Effector memory CD8-positive, alpha-beta T cell (primary cell): Measurements from ENCODE around the gene ZFC3H1.
"Not testable (repeated sequence)": the region's sequence is repeated elsewhere in the genome, so short reads cannot be mapped to it uniquely, and the experiment has no call there.

Source experiments
- ATAC-seq: fragments of 150-1000 bp; cut with Tn5 transposase; replicated peaks from 2 replicates; pipeline ENCODE4 v1.10.0; 2021; ENCODE audit warnings: mild to moderate bottlenecking, moderate library complexity
- DNase-seq, 3 experiments: peaks; one replicate each; pipeline ENCODE4 v3.0.0; 2021
- H3K27ac Mint-ChIP-seq, 2 donors: one replicate each; pipeline ENCODE4 v1.8.0; 2022; ENCODE audit warnings: mild to moderate bottlenecking in 2 of 2, mixed read lengths in 2 of 2, moderate library complexity in 2 of 2
- H3K27me3 Mint-ChIP-seq, 2 donors: one replicate each; pipeline ENCODE4 v1.8.0; 2022; ENCODE audit warnings: mixed read lengths in 2 of 2
- H3K36me3 Mint-ChIP-seq: one replicate; pipeline ENCODE4 v1.8.0; 2022; ENCODE audit warnings: mild to moderate bottlenecking, moderate library complexity, mixed read lengths; ENCODE audit not compliant: insufficient read depth
- H3K4me1 Mint-ChIP-seq, 2 donors: one replicate each; pipeline ENCODE4 v1.8.0; 2022; ENCODE audit warnings: low read depth in 2 of 2, mixed read lengths in 2 of 2
- H3K4me3 Mint-ChIP-seq, 2 donors: one replicate each; pipeline ENCODE4 v1.8.0; 2022; ENCODE audit warnings: mild to moderate bottlenecking in 2 of 2, mixed read lengths in 2 of 2, moderate library complexity in 2 of 2
- H3K9me3 Mint-ChIP-seq, 2 donors: one replicate each; pipeline ENCODE4 v1.8.0; 2022; ENCODE audit warnings: mixed read lengths in 2 of 2
- total RNA-seq, 9 experiments: gene quantifications; one replicate each; lab custom pipeline; 2026; lab: John Stamatoyannopoulos, UW

The ZFC3H1 gene
- 81.0 to 273 (median 118) reads per million in 9 experiments for total RNA-seq

GRCh38 chr12:71663561-71664410, at the start of gene ZFC3H1, which contains the start of gene THAP2:
Gene ZFC3H1, minus strand, starts transcription at chr12:71663848. Its CDS starts 238 bp downstream, at chr12:71663610.
Gene THAP2, plus strand, starts transcription at chr12:71664301. Its CDS starts 209 bp downstream, at chr12:71664510.
- peak; percentile 74 for ATAC-seq
- Mint-ChIP-seq H3K4me3 (peak within 1 kb of the TSS; percentile 99 to 100), H3K9me3 (no peaks in the 10 kb centered on the region), H3K27ac (peak within 1 kb of the TSS; percentile 100), H3K36me3 (peaks cover 33% of the 10 kb centered on the region), H3K27me3 (no peaks in the 10 kb centered on the region), H3K4me1 (peaks cover 21 to 50% of the 10 kb centered on the region in 2 donors)
- peak; percentile 85 to 88 (median 87) for DNase-seq

GRCh38 chr12:71710276-71711125, 46.9 kb upstream of the ZFC3H1 start:
- no peak for ATAC-seq
- DNase-seq = no peak
- no peaks in the 10 kb centered on the region for H3K36me3 Mint-ChIP-seq
- H3K4me1 Mint-ChIP-seq = peaks cover 2 to 8% of the 10 kb centered on the region in 2 donors
- no peak overlapping the region for H3K27ac Mint-ChIP-seq
- H3K9me3 Mint-ChIP-seq = peaks cover 2 to 26% of the 10 kb centered on the region in 2 donors
- H3K27me3 Mint-ChIP-seq = peaks cover 0 to 27% of the 10 kb centered on the region in 2 donors
- no peak overlapping the region for H3K4me3 Mint-ChIP-seq

- peaks cover 5% of the 10 kb centered on the region for H3K36me3 Mint-ChIP-seq
- ATAC-seq (no peak), DNase-seq (no peak)
- peaks cover 2 to 20% of the 10 kb centered on the region in 2 donors for H3K9me3 Mint-ChIP-seq
- no peak overlapping the region for H3K27ac Mint-ChIP-seq
- no peak overlapping the region for H3K4me3 Mint-ChIP-seq
- H3K27me3 Mint-ChIP-seq = peaks cover 0 to 23% of the 10 kb centered on the region in 2 donors
- peaks cover 2 to 8% of the 10 kb centered on the region in 2 donors for H3K4me1 Mint-ChIP-seq
These were observed 45.0 kb upstream of the ZFC3H1 start for GRCh38 chr12:71708658-71709057.

GRCh38 chr12:71704920-71705319, 41.3 kb upstream of the ZFC3H1 start:
- Mint-ChIP-seq H3K9me3 (no peaks in the 10 kb centered on the region), H3K4me1 (peaks cover 2 to 8% of the 10 kb centered on the region in 2 donors), H3K4me3 (no peak overlapping the region), H3K36me3 (peaks cover 17% of the 10 kb centered on the region), H3K27me3 (no peaks in the 10 kb centered on the region), H3K27ac (no peak overlapping the region)
- no peak for ATAC-seq
- DNase-seq = no peak

GRCh38 chr12:71703206-71703605, 39.6 kb upstream of the ZFC3H1 start:
- Mint-ChIP-seq H3K4me3 (no peak overlapping the region), H3K27me3 (no peaks in the 10 kb centered on the region), H3K27ac (peak overlapping the region in 1 of 2 donors; percentile 15), H3K4me1 (peaks cover 2 to 7% of the 10 kb centered on the region in 2 donors), H3K36me3 (peaks cover 24% of the 10 kb centered on the region), H3K9me3 (no peaks in the 10 kb centered on the region)
- no peak for DNase-seq
- ATAC-seq = no peak

GRCh38 chr12:71702590-71702989, 38.9 kb upstream of the ZFC3H1 start:
- DNase-seq = no peak
- peaks cover 28% of the 10 kb centered on the region for H3K36me3 Mint-ChIP-seq

GRCh38 chr12:71702181-71702580, 38.5 kb upstream of the ZFC3H1 start:
- H3K4me3 Mint-ChIP-seq, H3K27me3 Mint-ChIP-seq, DNase-seq, ATAC-seq, H3K9me3 Mint-ChIP-seq, H3K4me1 Mint-ChIP-seq: not testable (repeated sequence)
- H3K27ac Mint-ChIP-seq = peak overlapping the region in 1 of 2 donors; percentile 47
- peaks cover 32% of the 10 kb centered on the region for H3K36me3 Mint-ChIP-seq

More at GRCh38 chr12:71702590-71702989, 38.9 kb upstream of the ZFC3H1 start:
- Mint-ChIP-seq H3K27me3 (no peaks in the 10 kb centered on the region), H3K4me3 (no peak overlapping the region), H3K27ac (no peak overlapping the region), H3K9me3 (no peaks in the 10 kb centered on the region), H3K4me1 (peaks cover 0 to under 1% of the 10 kb centered on the region in 2 donors)
- ATAC-seq = no peak

- no peak for DNase-seq
- peaks cover 34% of the 10 kb centered on the region for H3K36me3 Mint-ChIP-seq
- H3K27me3 Mint-ChIP-seq = no peaks in the 10 kb centered on the region
- H3K9me3 Mint-ChIP-seq = no peaks in the 10 kb centered on the region
- no peak overlapping the region for H3K27ac Mint-ChIP-seq
- peaks cover 3 to 7% of the 10 kb centered on the region in 2 donors for H3K4me1 Mint-ChIP-seq
- no peak overlapping the region for H3K4me3 Mint-ChIP-seq
- no peak for ATAC-seq
These were observed 32.1 kb upstream of the ZFC3H1 start for GRCh38 chr12:71695782-71696181.

GRCh38 chr12:71694099-71694820, 30.6 kb upstream of the ZFC3H1 start:
- Mint-ChIP-seq H3K9me3 (no peaks in the 10 kb centered on the region), H3K4me3 (no peak overlapping the region), H3K36me3 (peaks cover 25% of the 10 kb centered on the region), H3K27me3 (no peaks in the 10 kb centered on the region), H3K4me1 (peaks cover 3 to 7% of the 10 kb centered on the region in 2 donors), H3K27ac (peak overlapping the region in 1 of 2 donors; percentile 9)
- ATAC-seq (no peak), DNase-seq (no peak)

GRCh38 chr12:71693651-71694050, 30.0 kb upstream of the ZFC3H1 start:
- H3K36me3 Mint-ChIP-seq = peaks cover 25% of the 10 kb centered on the region
- not testable (repeated sequence) for H3K27me3 Mint-ChIP-seq, H3K4me3 Mint-ChIP-seq, ATAC-seq, H3K9me3 Mint-ChIP-seq, H3K4me1 Mint-ChIP-seq, DNase-seq
- peak overlapping the region in 1 of 2 donors; percentile 9 for H3K27ac Mint-ChIP-seq

GRCh38 chr12:71693126-71693525, 29.5 kb upstream of the ZFC3H1 start:
- no peak for DNase-seq
- Mint-ChIP-seq H3K36me3 (peaks cover 22% of the 10 kb centered on the region), H3K4me1 (peaks cover 6 to 7% of the 10 kb centered on the region in 2 donors), H3K27me3 (no peaks in the 10 kb centered on the region), H3K9me3 (no peaks in the 10 kb centered on the region), H3K4me3 (no peak overlapping the region), H3K27ac (no peak overlapping the region)
- no peak for ATAC-seq

GRCh38 chr12:71691504-71692129, 28.0 kb upstream of the ZFC3H1 start:
- Mint-ChIP-seq H3K4me3 (no peak overlapping the region), H3K27ac (peak overlapping the region in 1 of 2 donors; percentile 2), H3K9me3 (no peaks in the 10 kb centered on the region), H3K27me3 (no peaks in the 10 kb centered on the region), H3K4me1 (peaks cover 10 to 16% of the 10 kb centered on the region in 2 donors), H3K36me3 (peaks cover 10% of the 10 kb centered on the region)
- DNase-seq (no peak), ATAC-seq (no peak)
